VCaP (cell line): ENCODE measurements around the gene COL9A3.
A peak's percentile ranks its signal among the peaks of the same experiment; 100 is the strongest.

Source experiments
- H3K27ac ChIP-seq: fragments of 450-650 bp; 2 replicates; pipeline ENCODE4 v1.5.1; 2017
- TF ChIP-seq, protein P1 (sequence below): fragments of 450-650 bp; conservative IDR thresholded peaks from 2 replicates; pipeline ENCODE4 v1.5.1; 2017; ENCODE audit warnings: mild to moderate bottlenecking, moderate library complexity

COL9A3 gene

DNA sequence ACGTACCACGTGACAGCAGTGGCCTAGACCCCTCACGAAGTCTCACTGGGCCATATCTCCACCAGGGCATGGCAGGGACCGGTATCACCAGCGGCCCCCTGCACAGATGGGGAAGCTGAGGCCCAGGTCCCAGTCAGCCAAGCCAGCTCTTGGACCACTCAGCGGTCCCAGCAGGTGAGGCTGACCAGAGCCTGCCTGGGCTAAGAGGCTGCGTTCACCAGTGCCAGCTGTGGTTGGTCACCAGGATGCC lies 23.2 kb upstream of the COL9A3 start:
- H3K27ac ChIP-seq: peak overlapping the region; percentile 90
- TF ChIP-seq, protein P1, sequence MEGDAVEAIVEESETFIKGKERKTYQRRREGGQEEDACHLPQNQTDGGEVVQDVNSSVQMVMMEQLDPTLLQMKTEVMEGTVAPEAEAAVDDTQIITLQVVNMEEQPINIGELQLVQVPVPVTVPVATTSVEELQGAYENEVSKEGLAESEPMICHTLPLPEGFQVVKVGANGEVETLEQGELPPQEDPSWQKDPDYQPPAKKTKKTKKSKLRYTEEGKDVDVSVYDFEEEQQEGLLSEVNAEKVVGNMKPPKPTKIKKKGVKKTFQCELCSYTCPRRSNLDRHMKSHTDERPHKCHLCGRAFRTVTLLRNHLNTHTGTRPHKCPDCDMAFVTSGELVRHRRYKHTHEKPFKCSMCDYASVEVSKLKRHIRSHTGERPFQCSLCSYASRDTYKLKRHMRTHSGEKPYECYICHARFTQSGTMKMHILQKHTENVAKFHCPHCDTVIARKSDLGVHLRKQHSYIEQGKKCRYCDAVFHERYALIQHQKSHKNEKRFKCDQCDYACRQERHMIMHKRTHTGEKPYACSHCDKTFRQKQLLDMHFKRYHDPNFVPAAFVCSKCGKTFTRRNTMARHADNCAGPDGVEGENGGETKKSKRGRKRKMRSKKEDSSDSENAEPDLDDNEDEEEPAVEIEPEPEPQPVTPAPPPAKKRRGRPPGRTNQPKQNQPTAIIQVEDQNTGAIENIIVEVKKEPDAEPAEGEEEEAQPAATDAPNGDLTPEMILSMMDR: no peak

DNA sequence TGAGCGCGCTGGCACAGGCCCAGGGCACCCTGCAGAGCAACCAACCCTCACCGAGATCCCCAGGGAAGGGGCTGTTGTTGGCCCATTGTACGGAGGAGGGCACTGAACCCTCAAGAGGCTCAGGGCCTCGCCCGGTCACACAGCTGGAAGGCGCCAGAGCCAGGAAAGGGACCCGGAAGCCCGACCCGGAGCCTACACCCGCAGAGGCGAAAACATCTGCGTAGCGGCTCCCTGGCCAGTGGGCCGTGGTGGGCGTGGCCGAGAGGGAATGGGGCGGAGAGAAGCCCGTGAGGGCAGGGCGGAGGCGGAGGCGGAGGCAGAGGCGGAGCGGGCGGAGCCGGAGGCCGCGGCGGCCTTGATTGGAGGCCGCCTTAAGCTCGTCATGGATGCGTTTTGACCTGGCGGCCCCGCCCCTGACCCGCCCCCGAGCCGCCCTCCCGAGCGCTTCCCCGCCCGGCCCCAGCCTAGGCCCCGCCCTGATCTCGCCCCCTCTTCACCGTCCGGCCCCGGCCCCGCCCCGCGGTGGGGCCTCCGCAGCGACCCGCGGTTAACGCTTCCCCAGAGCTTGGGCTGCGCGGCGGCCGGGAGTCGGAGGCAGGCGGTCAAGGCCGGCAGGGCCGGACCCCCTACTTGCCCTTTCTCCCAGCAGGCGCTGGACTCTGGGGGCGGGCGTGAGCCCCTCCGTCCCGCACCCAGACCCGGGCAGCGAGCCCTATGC lies 22.7 kb upstream of the COL9A3 start:
- TF ChIP-seq, protein P1: no peak
- peak overlapping the region; percentile 90 for H3K27ac ChIP-seq

DNA sequence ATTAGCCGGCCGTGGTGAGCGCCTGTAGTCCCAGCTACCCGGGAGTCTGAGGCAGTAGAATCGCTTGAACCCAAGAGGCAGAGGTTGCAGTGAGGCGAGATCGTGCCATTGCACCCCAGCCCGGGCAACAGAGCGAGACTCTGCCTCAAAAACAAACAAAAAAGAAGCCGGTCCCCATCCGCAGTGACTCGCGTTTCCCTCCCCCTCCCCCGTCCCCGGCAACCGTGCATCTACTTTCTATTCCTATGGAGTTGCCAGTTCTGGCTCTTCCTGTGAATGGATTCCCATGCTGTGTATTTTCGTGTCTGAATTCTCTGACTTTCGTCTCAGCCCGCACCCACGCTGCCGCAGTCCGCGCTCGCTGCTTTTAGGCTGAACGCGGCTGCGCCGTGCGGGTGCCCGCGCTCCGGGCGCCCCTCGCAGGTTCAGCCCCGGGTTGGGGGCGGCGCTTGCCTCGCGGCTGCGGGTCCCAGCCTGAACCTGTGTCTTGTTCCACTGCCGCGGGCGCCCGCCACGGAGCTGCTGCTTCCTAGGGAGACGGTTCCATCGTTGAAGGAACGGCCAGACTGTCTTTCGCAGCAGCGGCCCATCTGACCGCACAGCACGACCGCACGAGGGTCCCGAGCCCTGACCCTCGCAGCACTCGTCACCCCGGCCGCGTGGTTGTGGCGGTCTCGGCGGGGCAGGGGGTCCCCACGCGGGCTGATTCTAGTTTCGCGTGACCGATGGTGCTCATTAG lies 21.7 kb upstream of the COL9A3 start:
- peak overlapping the region; percentile 90 for H3K27ac ChIP-seq
- TF ChIP-seq, protein P1: no peak

DNA sequence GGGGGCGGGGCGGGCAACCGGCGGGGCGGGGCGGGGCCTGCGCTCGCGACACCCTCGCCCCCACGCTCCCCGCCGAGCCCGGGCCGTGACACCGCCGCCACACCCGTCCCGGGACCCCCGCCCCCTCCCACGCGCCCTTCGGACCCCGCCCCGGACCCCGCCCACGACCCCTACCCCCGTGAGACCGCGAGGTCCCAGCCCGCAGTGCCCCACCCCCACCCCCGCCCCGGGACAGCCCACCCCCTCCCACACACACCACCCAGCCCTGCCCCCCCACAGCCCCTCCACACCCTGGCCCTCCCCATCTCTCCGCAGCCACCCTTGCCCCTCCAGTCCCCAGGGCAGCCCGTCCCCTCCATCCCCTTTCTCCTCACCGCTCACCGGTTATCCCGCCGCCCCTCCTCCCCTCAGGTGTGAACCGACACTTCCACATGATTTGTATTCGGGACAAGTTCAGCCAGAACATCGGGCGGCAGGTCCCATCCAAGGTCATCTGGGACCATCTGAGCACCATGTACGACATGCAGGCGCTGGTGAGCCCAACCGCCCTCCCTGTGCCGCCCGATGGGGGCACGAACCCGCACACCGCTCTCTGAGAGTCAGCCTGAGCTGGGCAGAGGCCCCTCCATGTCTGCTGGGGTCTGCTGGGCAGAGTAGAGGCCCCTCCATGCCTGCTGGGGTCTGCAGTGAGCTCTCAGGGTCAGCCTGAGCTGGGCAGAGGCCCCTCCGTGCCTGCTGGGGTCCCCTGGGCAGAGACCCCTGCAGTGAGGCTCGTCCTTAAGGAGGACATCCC lies 20.0 kb upstream of the COL9A3 start:
- TF ChIP-seq, protein P1: no peak
- H3K27ac ChIP-seq: peak overlapping the region; percentile 90

DNA sequence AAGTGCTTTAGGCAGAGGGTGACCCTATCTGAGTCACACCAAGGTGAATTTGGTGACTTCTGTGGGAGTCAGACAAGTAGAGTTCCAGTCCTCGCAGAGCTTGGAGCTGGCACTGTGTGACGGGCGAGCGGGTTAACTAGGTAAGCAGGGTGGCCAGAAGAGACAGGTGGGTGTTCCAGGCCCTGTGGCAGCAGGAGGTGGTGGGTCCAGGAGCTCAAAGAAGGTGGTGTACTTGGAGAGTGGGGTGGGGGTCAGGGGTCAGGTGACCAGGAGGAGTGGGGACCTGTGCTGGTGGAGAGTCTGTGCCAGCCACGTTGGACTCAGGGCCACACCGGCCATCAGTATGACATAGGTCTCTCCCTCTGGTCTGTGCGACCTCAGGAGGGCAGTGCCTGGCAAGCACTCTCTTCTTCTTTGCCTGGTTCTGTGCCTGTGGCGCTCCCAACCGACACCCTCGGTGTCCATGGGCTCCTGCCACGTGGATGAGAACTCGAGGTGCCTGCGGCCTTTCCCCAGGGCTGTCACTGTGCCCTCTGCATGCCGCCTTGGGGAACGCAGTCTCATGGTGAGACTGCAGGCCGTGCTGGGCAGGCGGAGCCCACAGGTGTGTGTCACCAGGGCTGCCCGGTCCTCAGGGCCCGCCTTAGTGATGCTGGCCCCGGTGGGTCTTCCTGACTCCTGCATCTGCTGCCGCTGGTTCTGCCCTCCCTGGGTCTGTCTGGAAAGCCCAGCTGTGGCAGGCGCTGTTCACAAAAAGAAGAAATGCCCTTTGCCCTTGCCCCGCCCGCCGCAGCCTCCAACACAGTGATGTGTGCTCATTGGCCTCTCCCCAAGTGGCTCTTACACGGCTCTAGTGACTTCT lies 18.9 kb upstream of the COL9A3 start:
- H3K27ac ChIP-seq: peak overlapping the region; percentile 90; the same call in 1 of the 2 replicates
- TF ChIP-seq, protein P1: no peak

DNA sequence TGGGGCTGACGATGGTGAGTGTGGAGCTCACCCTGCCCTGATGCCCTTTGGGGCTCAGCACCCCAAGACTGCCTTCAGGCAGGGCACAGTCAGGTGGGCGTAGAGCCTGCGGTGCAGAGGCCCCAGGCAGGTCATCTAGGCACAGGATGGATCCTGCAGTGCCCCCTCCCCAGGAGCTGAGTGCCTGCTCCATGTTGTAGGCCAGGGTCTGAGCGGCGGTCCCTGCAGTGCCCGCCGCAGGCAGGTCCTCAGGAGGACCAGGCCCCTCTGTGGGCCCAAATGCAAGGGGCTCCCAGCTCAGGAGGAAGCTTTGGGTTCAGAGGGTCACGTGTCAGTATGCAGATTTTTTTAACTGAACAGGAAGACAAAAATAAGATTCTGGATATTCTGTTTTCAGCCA lies 17.8 kb upstream of the COL9A3 start:
- TF ChIP-seq, protein P1: no peak
- H3K27ac ChIP-seq: no peak overlapping the region
